Activated naive CD4-positive, alpha-beta T cell treated with anti-CD3 and anti-CD28 coated beads for 36 hours (primary cell): ENCODE data around the gene GPR146. TPM values are rescaled to one million over a fixed set of nuclear protein-coding genes. Genes with fewer than 3 reads are reported as not detected.

Experiments used
- CTCF ChIA-PET: fragments of 350-600 bp; sonication (Branson Sonifier 250); formaldehyde crosslinking; loops from one replicate; lab custom pipeline; 2021; ENCODE audit warnings: antibody characterized with exemption; lab: Charles Lee
- DNase-seq: peaks from one replicate; pipeline ENCODE4 v3.0.0-alpha.2; 2020
- H3K27ac Mint-ChIP-seq: one replicate; pipeline ENCODE4 v1.8.0; 2021; ENCODE audit warnings: mild to moderate bottlenecking, mixed read lengths
- H3K27me3 Mint-ChIP-seq: one replicate; pipeline ENCODE4 v1.8.0; 2021; ENCODE audit warnings: low read depth, mixed read lengths
- H3K36me3 Mint-ChIP-seq: one replicate; pipeline ENCODE4 v1.8.0; 2021; ENCODE audit warnings: low read depth, mixed read lengths
- H3K4me1 Mint-ChIP-seq: one replicate; pipeline ENCODE4 v1.8.0; 2021; ENCODE audit warnings: low read depth, mixed read lengths
- H3K4me3 Mint-ChIP-seq: one replicate; pipeline ENCODE4 v1.8.0; 2021; ENCODE audit warnings: mild to moderate bottlenecking, moderate library complexity, mixed read lengths
- H3K9me3 Mint-ChIP-seq: one replicate; pipeline ENCODE4 v1.8.0; 2021; ENCODE audit warnings: mixed read lengths
- intact Hi-C: fragments of 100-400 bp; cut with micrococcal nuclease; formaldehyde crosslinking; loops from one replicate; pipeline ENCODE4 v1.15.1; 2023
- total RNA-seq, 2 experiments: library from RNA; stranded (reverse); gene quantifications; one replicate each; pipeline ENCODE4 v1.2.3, GENCODE V29; 2021

Gene GPR146
- total RNA-seq, 2 experiments from 2014 or later: 0.57 to 0.62 TPM

DNA sequence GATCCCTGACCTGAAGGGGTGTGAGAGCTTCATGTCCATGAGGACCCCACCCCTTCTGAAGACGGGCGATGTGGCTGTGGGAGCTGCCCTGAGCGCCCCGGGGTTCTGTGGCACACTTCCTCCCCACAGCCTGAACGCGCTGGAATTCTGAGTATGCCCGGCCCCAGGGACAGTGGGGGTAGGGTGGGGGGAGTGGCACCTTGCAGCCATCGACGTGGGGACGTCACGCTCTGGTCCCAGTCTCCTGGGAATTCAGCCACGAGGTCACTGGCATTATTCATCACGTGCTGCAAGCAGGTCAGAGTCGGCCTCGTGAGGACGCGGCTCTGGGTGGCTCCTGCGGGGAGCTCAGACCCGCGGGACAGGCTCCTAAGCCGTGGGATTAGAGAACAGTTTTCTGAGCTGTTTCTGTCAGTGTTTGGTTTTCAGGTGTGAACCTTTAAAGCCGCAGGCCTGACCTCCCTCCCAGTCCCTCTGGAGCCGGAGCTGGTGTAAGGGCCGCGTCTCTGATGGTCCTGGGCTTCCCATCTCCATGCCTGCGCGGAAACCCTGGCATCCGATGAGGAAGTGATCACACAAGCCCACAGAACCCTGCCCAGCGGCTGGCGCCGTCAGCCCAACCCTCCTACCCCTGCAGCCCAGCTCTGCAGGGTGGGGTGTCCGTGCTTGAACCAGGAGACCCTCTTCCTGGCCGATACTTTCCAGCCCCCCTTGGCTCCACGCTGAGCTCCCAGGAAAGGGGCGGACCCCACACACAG is 16.1 kb downstream of the GPR146 start:
- intact Hi-C loops: loop anchor here (10.0 kb wide), 1 partner anchor 156 kb away; no protein-coding TSS in a partner anchor
- Mint-ChIP-seq H3K4me3 (no peak overlapping the region), H3K36me3 (peaks cover 4% of the 10 kb centered on the region), H3K27me3 (no peaks in the 10 kb centered on the region), H3K4me1 (peaks cover 15% of the 10 kb centered on the region), H3K9me3 (no peaks in the 10 kb centered on the region), H3K27ac (no peak overlapping the region)
- CTCF ChIA-PET: interaction anchor here (0.6 to 1.2 kb wide), 2 partner anchors 68 to 110 kb away, joined by 4 to 7 read pairs; no protein-coding TSS in a partner anchor
- DNase-seq: no peak

DNA sequence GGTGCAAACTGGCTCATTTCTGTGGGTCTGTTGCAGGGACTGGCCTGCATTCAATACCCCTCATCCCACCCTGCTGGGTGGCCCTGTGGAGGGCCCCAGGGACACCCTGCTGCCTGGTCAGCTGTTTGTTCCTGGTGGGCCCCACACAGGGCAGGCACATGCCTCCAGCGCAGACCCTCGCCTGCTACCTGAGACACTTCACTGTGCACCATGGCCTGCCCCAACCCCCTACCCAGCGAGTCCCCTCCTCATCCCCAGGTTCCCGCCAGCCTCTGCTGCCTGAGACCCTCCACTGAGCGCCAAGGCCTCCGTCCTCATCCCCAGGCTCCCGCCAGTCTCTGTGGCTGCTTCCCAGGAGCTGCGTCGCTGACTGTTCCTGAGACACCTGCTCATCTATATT is 16.8 kb downstream of the GPR146 start:
- no peak for DNase-seq
- no peak overlapping the region for H3K27ac Mint-ChIP-seq
- CTCF ChIA-PET: interaction anchor here (0.7 to 1.2 kb wide), 3 partner anchors 68 to 69 kb away, joined by 3 to 7 read pairs (median 4); no protein-coding TSS in a partner anchor

DNA sequence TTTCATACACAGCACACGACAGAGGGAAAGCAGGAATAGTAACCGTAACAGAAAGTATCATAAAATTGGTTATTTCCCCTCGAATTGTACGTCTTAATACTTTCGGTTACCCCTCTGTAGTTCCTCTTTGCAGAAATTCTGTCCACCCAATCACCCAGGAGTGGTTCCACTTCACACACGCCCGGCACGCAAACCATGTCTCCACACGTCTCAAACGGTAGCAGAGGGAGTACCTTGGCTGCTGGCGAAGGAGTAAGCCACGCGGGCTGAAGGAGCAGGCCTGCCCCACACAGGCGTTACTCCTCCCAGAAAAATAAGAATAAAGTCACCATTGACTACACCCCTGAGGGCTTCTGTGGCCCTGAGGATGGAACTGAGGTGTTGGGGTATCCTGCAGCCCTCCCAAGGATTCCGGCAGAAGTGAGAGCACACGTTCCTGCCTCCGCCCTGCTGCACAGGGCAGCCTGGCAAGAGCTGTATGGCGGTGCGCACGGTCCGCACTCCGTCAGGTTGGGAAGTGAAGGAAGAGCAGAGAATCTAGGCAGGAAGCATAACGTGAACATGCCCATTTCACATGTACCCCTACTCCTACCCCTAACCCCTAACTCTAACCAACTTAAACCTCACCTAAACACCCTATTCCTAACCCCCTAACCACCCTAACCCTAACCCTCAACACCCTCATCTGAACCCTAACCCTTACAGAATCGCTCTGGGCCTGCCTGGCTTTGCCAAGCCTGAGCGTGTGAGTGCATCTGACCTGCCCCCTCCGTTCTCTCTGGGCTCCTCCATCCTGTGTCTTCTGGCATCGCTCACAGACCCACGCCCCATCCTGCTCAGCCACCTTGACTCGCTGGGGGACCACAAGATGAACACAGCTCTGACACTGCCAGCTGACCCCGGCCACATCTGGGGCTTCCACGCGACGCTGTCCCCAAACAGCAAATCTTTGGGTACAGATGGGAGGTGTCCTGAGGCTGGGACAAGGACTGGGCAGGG is 18.2 kb downstream of the GPR146 start:
- Mint-ChIP-seq H3K27ac (no peak overlapping the region), H3K27me3 (no peaks in the 10 kb centered on the region), H3K4me1 (peaks cover 6% of the 10 kb centered on the region), H3K36me3 (peaks cover 4% of the 10 kb centered on the region), H3K9me3 (no peaks in the 10 kb centered on the region), H3K4me3 (no peak overlapping the region)
- intact Hi-C loops: loop anchor here (10.0 kb wide), 1 partner anchor 158 kb away; no protein-coding TSS in a partner anchor
- DNase-seq: no peak
- CTCF ChIA-PET: interaction anchor here (0.8 kb wide), 1 partner anchor 69 kb away, joined by 4 read pairs; no protein-coding TSS in a partner anchor

More for the DNA sequence above, 16.8 kb downstream of the GPR146 start:
- no peaks in the 10 kb centered on the region for H3K27me3 Mint-ChIP-seq
- H3K4me1 Mint-ChIP-seq: peaks cover 10% of the 10 kb centered on the region
- H3K9me3 Mint-ChIP-seq: no peaks in the 10 kb centered on the region
- peaks cover 4% of the 10 kb centered on the region for H3K36me3 Mint-ChIP-seq
- H3K4me3 Mint-ChIP-seq: no peak overlapping the region
- intact Hi-C loops: loop anchor here (10.0 kb wide), 1 partner anchor 156 kb away; no protein-coding TSS in a partner anchor

DNA sequence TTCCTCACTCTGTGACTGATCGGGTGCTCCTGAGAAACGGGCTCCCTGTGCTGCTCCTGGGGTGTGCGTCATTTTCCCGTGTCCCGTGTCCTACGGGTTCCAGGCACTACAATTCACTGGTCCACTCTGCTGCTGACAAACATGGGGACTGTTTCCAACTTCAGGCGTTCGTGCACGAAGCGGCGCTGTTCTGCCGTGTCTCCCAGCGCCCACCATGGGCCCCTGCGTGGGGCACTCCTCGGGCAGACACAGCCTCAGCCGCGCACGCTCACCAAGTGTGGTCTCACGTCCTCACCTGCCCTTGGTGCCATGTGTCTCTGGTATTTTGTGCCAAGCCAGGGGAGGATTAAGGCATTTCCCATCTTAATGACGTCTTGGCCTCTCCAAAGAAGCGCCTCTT is 19.0 kb downstream of the GPR146 start:
- Mint-ChIP-seq H3K9me3 (no peaks in the 10 kb centered on the region), H3K27me3 (no peaks in the 10 kb centered on the region), H3K36me3 (peaks cover 4% of the 10 kb centered on the region), H3K4me3 (no peak overlapping the region), H3K4me1 (peaks cover 6% of the 10 kb centered on the region), H3K27ac (no peak overlapping the region)
- no peak for DNase-seq
- intact Hi-C loops: loop anchor here (10.0 kb wide), 1 partner anchor 159 kb away; no protein-coding TSS in a partner anchor
- CTCF ChIA-PET: no interaction called here

DNA sequence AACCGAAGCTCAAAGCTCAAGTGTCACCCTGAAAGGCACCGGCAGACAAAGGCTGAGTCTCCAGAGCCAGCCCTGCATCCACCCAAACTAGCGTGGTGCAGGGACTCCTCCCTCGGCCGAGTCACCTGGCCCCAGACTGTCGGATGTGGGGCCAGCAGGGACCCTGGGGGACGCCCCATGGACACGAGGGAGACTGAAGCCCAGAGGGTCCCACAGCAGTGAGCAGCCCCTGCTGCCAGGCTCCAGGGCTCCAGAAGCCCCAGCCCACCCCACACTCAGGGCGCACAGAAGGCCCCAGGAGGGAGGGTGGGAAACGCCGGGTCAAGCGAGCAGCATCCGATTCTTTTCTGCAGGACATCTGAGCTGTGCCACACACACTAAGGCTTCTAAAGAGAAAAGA is 20.2 kb downstream of the GPR146 start:
- Mint-ChIP-seq H3K36me3 (peaks cover 1% of the 10 kb centered on the region), H3K27ac (no peak overlapping the region), H3K4me3 (no peak overlapping the region), H3K4me1 (peaks cover 6% of the 10 kb centered on the region), H3K9me3 (no peaks in the 10 kb centered on the region), H3K27me3 (no peaks in the 10 kb centered on the region)
- intact Hi-C loops: loop anchor here (2.0 to 10.0 kb wide), 4 partner anchors 20 to 160 kb away; partner anchors contain the start of gene GPR146
- no peak for DNase-seq
- CTCF ChIA-PET: interaction anchor here (0.5 to 5.8 kb wide), 11 partner anchors 12 to 156 kb away, joined by 3 to 157 read pairs (median 4); partner anchors contain the start of gene GPR146

DNA sequence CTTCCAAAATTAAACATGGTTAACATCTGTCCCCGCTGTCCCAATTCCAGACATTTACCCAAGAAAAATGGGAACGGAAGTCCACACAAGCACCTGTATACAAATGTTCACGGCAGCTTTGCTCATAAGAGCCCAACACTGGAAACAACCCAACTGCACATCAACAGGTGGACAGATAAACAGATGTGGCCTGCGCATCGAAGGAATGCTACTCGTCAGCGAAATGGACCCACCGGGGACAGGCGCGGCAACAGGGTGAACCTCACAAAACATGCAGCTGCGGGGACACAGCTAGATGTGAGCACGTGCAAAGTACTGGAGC is 20.9 kb downstream of the GPR146 start:
- no peak overlapping the region for H3K4me3 Mint-ChIP-seq
- peaks cover 6% of the 10 kb centered on the region for H3K4me1 Mint-ChIP-seq
- no peaks in the 10 kb centered on the region for H3K9me3 Mint-ChIP-seq
- H3K27me3 Mint-ChIP-seq: no peaks in the 10 kb centered on the region
- H3K36me3 Mint-ChIP-seq: peaks cover 1% of the 10 kb centered on the region
- intact Hi-C loops: loop anchor here (1.0 to 10.0 kb wide), 6 partner anchors 20 to 160 kb away; partner anchors contain the start of gene GPR146
- DNase-seq: no peak
- CTCF ChIA-PET: interaction anchor here (0.5 to 5.8 kb wide), 20 partner anchors 8 to 156 kb away, joined by 3 to 157 read pairs (median 5); partner anchors contain the start of genes COX19 and GPR146
- no peak overlapping the region for H3K27ac Mint-ChIP-seq

DNA sequence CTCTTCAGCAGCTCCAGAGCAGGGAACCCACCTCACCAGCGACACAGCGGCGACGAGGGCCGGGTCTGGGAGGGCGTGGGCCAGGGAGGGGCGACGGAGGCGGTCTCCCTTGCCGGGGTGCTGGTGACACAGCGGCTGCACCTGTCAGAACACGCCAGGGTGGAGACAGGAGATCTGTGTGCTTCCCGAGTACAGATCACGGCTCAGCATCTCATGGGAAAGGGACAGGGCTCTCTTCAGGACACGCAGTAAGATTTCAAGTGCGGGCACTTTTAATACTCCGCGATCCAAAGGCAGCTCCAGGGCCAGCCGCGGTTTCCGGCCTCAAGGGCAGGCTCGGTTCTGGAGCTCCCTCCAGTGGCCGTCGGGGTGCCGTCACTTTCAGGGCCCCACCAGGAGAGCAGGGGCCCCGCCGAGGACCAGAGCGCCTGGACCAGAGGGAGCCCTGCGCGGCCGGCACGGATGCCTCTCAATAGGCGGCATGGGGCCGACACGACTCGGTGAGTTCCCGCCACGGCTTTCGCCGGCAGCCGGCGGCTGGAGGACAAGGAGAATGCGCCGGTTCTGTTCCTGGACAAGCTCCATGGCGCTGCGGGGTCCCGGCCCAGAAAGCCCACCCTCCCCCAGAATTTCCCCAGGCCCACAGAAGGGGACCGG is 21.4 kb downstream of the GPR146 start:
- Mint-ChIP-seq H3K27ac (no peak overlapping the region), H3K27me3 (no peaks in the 10 kb centered on the region), H3K4me3 (no peak overlapping the region), H3K9me3 (no peaks in the 10 kb centered on the region), H3K4me1 (peaks cover 6% of the 10 kb centered on the region), H3K36me3 (peaks cover 1% of the 10 kb centered on the region)
- DNase-seq: peak; percentile 87
- intact Hi-C loops: loop anchor here (1.0 to 10.0 kb wide), 6 partner anchors 21 to 161 kb away; partner anchors contain the start of gene GPR146
- CTCF ChIA-PET: interaction anchor here (0.6 to 5.8 kb wide), 21 partner anchors 8 to 157 kb away, joined by 3 to 157 read pairs (median 5); partner anchors contain the start of genes COX19 and GPR146

DNA sequence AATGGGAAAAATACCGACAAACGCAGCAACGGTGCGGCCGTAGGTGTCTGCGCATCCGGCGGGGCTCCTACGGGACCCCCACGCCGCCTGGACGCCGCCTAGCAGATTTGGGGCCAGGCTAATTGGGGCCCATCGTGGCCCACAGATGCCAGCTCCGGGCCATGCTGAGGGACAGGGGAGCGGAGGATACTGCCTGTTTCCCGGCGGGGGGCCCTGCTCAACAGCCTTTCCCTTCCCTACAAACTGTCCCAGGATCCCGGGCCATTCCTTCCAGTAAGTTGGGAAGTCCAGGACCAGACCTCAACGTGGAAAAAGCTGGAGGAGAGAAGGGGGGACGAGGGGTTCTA is 21.9 kb downstream of the GPR146 start:
- CTCF ChIA-PET: interaction anchor here (0.5 to 5.8 kb wide), 16 partner anchors 9 to 157 kb away, joined by 3 to 157 read pairs (median 6); partner anchors contain the start of genes COX19 and GPR146
- Mint-ChIP-seq H3K27me3 (no peaks in the 10 kb centered on the region), H3K36me3 (peaks cover 1% of the 10 kb centered on the region), H3K27ac (no peak overlapping the region), H3K9me3 (no peaks in the 10 kb centered on the region), H3K4me1 (peaks cover 6% of the 10 kb centered on the region), H3K4me3 (no peak overlapping the region)
- intact Hi-C loops: loop anchor here (10.0 kb wide), 1 partner anchor 161 kb away; no protein-coding TSS in a partner anchor
- no peak for DNase-seq

DNA sequence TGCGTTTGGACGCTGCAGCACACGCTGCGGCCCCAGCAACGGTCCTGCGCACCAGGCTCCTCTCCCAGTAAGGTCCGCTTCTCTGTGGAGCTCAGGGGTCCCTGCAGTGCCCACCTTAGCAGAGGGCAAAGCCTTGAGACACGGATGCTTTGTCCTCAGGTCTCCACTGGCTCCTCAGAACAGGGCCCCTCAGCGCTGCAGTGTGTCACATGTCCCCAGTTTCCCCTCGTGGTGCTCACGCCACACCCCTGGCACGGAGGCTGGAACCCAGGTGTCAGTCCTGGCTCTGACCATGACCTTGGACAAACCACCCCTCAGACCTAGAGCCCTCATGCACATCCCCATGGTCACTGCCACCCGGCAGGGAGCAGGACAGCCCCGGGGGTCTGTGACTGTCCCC is 23.7 kb downstream of the GPR146 start:
- H3K36me3 Mint-ChIP-seq: peaks cover 1% of the 10 kb centered on the region
- no peaks in the 10 kb centered on the region for H3K27me3 Mint-ChIP-seq
- DNase-seq: no peak
- CTCF ChIA-PET: interaction anchor here (1.1 to 5.8 kb wide), 2 partner anchors 18 to 73 kb away, joined by 4 to 157 read pairs; no protein-coding TSS in a partner anchor
- H3K9me3 Mint-ChIP-seq: no peaks in the 10 kb centered on the region
- no peak overlapping the region for H3K4me3 Mint-ChIP-seq
- no peak overlapping the region for H3K27ac Mint-ChIP-seq
- intact Hi-C loops: loop anchor here (10.0 kb wide), 1 partner anchor 163 kb away; no protein-coding TSS in a partner anchor
- peaks cover 6% of the 10 kb centered on the region for H3K4me1 Mint-ChIP-seq

DNA sequence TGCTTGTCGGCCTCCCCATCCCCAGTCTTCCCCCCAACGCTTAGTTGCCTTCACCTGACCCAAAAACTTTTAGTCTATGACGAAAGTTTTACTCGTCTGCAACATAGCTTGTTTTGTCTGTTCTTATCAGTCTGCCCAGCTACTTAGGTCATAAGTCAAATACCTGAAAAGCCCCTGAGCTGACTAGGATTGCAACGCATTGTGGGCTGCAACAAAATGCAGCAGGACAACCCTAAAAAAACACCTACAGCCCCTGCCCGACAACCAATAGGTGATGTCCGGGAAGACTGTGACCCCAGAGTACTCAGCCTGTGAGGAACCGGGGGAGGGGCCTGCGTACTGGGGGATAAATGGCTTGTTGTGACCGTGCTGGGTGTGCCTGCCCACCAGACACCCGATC is 24.3 kb downstream of the GPR146 start:
- Mint-ChIP-seq H3K4me1 (peaks cover 6% of the 10 kb centered on the region), H3K36me3 (peaks cover under 1% of the 10 kb centered on the region), H3K9me3 (no peaks in the 10 kb centered on the region), H3K27ac (no peak overlapping the region), H3K4me3 (no peak overlapping the region), H3K27me3 (no peaks in the 10 kb centered on the region)
- intact Hi-C loops: loop anchor here (10.0 kb wide), 1 partner anchor 164 kb away; no protein-coding TSS in a partner anchor
- CTCF ChIA-PET: interaction anchor here (0.6 to 5.8 kb wide), 3 partner anchors 18 to 74 kb away, joined by 3 to 157 read pairs (median 4); no protein-coding TSS in a partner anchor
- no peak for DNase-seq

DNA sequence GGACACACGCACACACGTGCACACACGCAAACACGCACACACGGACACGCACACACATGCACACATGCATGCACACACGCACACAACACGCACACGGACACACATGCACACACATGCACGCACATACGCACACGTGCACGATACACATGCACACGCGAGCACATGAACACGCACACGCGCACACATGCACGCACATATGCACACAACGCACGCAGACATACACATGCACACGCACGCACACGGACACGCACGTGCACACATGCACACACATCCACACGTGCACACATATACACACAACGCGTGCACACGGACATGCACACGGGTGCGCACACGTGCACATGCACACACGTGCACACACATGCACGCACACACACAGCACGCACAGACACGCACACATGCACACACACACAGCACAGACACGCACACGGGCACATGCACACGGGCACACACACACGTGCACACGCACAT is 26.2 kb downstream of the GPR146 start:
- CTCF ChIA-PET: interaction anchor here (1.0 kb wide), 1 partner anchor 77 kb away, joined by 3 read pairs; no protein-coding TSS in a partner anchor

More for the DNA sequence above, 26.2 kb downstream of the GPR146 start:
- Mint-ChIP-seq H3K27ac (no peak overlapping the region), H3K9me3 (no peaks in the 10 kb centered on the region), H3K4me1 (peaks cover 2% of the 10 kb centered on the region), H3K27me3 (no peaks in the 10 kb centered on the region), H3K36me3 (no peaks in the 10 kb centered on the region), H3K4me3 (no peak overlapping the region)
- intact Hi-C loops: no loop called here
- DNase-seq: no peak
